Hepatic stellate cell (primary cell): ENCODE measurements around the gene SLC5A1.

Source experiments
- DNase-seq: peaks from one replicate; pipeline ENCODE4 v3.0.0; 2011; ENCODE audit warnings: low spot score

The SLC5A1 gene

DNA sequence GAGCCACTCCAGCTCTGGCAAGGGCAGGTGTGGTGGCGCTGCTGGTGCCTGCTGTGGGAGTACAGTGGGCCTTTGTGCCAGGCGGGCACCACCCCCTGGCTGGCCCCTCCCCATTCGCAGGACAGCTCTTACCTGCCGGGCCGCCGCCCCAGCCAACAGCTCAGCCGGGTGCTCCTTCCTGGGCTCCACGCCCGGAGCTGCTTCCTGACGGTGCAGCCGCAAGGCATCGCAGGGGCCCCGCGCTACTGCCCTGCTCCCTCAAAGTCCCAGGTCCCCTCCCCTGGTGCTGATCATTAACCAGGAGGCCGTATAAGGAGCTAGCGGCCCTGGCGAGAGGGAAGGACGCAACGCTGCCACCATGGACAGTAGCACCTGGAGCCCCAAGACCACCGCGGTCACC, at the start of gene SLC5A1:
SLC5A1 (plus strand) TSS at position 338 of the 400 bp plus-strand sequence; CDS start at position 359, 21 bp downstream.
- no peak for DNase-seq

DNA sequence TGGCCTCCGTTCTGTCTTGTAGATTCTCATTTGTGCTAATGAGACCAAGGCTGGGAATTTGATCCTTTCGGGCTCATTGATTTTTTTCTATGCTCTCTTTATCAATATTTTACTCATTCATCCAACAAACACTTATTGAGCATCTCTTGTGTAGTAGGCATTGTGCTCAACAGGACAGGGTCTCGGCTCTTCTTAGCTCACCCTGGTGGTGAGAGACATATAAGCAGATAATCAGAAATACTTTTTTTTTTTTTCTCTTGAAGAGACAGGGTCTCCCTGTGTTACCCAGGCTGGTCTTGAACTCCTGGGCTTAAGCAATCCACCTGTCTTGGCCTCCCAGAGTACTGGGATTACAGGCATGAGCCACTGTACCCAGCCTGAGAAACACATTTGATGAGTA, 48.0 kb upstream of the SLC5A1 start:
- no peak for DNase-seq

DNA sequence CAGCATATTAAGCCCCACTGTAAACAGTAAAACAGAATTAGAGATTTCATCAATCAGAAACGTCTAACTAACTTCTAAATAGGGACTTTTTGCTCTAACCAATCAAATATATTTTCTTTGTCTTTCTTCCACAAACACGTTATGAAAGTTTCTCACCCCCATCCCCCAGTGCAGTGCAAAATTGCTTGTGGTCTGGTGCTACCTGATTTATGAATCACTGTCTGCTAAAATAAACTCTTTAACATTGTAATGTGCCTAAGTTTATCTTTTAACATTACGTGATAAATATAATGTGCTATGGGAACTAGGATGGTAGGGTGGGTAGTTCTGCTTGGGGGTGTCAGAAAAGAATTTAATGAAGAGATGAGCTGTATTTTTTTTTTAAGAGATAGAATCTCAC, 47.3 kb upstream of the SLC5A1 start:
- no peak for DNase-seq

DNA sequence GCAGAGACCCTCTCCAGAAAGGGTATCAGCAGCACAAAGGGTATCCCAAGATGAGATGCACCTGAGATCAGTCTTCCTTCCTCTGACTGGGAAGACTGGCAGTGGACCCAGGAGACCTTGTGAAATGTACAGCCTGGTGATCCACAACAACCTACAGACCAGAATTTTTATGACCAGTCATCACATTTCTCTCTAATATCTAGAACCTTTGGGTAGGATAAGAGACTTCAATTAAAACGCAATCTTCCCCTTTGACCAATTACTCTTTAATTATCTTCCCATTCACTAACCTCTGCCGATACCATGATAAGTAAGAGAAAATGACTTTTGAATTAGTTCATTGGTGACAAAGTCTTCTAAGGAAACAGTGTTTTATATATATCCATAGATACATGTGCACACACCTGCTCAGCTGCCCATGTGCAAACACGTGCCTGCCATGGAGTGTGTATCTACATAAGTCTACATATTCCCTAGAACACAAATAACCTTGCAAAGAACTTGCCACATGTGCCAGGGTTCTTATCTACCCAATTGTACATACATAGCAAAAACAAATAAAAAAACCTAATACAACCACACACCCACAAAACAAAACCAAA, 44.2 kb upstream of the SLC5A1 start:
- no peak for DNase-seq

DNA sequence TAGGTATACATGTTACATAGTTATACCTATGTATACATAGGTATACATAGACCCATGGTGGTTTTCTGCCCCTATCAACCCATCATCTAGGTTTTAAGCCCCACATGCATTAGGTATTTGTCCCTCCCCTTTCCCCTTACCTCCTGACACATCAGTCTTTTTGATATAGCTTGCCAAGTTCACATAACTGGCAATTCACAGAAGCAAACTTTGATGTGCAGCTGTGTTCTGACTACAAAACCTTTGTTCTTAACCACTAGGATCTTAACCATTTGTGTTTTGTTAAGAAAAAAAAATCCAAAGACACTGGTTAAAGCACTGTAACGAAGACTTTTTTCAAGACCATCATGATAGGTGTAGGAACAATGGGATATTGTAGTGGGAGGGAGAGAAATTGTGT, 42.9 kb upstream of the SLC5A1 start:
- DNase-seq, result no peak

DNA sequence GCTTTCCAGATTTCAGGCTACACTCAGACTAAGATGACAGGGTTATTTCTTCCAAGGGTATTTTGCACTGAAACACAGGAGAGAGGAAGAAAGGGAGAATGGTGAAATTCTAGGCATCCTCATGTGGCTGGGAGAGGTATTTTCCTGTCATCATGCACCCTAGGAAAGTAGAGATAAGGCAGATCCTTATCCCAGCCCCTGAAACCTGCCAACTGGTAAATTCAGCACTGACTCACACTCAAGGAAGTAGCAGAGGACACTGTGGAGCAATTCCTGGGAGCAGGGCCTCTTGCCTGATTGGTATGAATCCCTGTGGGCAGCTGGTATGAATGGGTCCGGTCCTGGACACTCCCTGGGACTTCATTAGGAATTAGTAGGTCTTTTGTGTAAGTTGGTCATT, 37.6 kb upstream of the SLC5A1 start:
- no peak for DNase-seq

DNA sequence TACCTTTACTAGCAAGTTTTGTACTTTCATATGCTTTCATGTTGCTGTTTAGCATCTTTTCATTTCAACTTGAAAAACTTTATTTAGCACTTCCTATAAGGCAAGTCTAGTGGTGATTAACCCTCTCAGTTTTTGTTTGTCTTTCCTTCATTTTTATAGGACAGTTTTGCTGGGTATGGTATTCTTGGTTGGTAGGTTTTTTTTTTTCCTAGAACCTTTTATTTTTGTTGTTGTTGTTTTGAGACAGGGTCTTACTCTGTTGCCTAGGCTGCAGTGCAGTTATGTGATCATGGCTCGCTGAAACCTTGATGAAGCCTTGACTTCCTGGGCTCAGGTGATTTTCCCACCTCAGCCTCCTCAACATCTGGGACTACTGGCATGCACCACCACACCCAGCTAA, 29.9 kb upstream of the SLC5A1 start:
- DNase-seq, result no peak

DNA sequence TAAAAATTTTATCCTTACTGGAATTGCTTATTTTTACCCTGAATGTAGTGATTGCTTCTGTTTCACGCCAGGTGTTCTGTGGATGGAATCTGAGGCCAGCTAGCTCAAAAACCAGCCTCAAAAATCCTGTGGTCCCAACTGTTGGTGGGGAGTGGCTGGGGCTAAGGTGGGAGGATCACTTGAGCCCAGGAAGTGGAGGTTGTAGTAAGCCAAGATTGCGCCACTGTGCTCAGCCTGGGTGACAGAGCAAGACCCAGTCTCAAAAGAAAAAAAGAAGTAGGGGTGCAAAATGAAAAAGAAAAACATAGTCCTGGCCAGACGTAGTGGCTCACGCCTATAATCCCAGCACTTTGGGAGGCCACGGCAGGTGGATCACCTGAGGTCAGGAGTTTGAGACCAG, 27.0 kb upstream of the SLC5A1 start:
- no peak for DNase-seq

DNA sequence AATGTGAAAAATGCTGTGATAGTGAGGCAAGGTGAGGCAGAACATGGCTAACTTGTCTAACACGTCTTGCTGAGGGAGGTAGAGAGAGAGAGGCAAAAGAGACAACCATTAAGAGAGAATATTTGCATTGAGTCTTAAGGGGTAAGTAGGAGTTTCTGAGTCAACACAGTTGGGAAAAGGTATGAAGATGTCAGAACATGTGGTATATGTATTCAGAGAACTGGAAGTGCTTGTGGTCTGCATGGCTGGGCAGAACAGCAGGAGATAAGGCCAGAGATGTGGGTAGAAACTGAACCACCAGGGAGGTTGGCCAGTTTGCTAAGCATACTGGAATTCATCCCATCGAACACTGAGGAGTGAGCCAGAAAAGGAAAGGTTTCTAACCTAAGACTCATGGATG, 25.0 kb upstream of the SLC5A1 start:
- DNase-seq, result no peak

DNA sequence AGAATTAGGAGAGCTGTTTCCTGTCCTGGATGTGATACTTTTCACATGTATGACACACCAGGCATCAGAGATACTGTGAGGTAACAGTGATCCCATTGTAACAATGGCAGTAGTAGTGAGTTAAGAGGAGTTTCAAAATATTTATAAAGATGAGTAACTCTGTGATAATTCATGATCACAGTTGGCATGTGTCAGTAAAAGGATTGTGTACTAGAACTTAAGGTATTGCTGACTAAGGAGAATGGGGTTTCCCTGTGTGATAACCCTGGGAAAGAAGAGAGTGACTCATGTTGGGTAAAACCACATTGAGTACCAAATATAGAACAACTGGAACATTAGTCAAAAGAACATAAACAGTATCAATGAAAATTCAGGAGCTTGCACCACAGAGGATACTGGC, 22.9 kb upstream of the SLC5A1 start:
- peak; percentile 21 for DNase-seq

DNA sequence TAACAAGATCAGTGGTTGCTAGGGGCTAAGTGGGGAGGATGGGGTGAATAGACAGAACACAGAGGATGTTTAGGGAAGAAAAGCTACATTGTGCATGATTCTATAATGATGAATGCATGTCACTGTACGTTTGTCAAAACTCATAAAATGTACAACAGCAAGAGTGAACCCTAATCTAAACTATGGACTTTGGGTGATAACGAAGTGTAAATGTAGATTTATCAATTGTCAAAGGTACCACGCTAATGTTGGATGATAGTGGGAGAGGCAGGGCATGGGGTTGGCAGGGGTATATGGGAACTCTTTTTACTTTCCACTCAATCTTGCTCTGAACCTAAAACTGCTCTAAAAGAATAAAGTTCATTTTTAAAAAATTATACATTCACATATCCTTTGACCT, 21.3 kb upstream of the SLC5A1 start:
- DNase-seq, result no peak

DNA sequence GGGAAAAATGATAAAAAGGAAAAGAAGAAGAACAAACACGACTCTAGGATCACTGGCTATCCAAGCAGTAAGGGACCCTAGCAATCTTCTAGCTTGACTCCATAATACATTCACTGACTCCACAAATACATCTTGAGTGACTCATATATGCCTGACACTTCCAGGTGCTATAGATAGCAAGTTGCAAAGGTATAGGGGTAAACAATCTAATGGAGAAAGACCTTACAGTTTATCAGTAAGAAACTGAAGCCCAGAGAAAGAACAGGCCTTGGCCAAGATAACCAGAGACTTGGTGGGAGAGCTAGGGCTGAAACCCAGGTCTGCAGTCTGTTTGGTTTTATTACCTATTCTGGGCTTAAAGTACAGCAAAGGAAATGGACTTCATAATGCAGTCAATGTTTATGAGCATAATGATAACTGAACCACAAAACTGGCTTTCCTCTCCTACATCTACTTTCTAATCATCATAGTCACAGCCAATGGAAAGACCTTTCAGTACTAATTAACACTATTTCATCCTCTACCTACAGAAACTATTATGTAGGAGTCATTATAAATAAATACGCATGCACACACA, 19.7 kb upstream of the SLC5A1 start:
- no peak for DNase-seq

DNA sequence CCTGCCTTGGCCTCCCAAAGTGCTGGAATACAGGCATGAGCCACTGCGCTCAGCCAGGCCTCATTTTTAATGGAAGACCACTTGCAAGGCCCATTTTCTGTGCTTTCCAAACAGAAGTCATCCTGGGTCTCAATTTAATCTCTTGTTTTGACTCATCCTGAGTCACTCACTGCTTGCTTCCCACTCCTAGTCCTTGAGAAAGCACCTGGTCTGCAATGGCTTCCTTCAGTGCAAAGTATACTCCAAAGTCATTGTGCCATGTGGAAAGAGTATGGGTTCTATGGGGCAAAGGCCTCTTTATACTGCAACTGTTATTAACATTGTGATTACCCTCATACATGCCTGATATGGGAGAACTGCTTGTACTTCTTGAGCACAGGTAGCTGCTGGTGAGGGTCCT, 18.3 kb upstream of the SLC5A1 start:
- no peak for DNase-seq

DNA sequence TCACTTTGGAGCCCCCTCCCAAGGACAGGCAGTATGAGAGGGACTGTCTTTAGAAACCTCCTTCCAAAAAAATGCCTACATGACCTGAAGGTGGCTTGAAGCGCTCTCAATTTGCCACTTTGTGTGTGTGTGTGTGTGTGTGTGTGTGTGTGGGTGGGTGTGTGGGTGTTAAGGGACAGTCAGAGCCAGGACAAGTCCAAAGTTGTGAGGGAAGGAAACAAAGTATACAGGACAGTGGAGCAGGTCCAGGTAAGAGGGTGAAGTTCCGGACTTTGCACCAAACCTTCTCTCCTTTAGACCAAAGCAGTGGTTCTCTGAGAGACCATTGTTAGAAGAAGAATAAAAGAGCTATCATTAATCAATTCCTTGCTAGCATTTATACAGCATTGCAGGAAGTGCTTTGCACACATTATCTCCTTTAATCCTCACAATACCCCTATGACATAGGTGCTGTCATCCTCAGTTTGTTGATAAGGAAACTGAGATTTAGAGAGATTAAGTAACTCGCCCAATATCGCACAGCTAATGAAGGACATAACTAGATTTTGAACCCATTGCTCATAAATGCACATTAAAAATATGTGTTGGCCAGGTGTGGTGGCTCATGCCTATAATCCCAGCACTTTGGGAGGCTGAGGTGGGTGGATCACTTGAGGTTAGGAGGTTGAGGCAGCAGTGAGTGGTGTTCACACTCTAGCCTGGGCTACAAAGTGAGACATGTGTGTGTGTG, 12.4 kb upstream of the SLC5A1 start:
- DNase-seq, result no peak

DNA sequence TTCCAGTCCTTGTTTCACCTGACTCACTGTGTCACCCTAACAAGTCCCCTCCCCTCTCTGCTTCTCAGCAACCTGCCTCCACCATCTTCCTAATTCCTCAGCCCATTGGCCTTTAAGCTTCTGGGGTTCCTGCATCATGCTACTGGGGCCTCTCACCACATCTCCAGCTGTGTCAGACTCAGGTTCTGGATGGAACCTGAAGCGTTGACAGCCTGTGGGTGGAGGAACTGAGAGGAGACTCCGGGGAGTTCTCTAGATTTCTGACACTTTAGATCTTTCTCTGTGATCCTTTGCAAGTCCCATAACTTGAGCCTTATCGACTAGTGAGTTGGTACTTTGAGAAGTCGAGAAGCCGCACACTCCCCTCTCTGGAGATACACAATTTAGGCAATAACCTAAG, 11.6 kb upstream of the SLC5A1 start:
- no peak for DNase-seq

DNA sequence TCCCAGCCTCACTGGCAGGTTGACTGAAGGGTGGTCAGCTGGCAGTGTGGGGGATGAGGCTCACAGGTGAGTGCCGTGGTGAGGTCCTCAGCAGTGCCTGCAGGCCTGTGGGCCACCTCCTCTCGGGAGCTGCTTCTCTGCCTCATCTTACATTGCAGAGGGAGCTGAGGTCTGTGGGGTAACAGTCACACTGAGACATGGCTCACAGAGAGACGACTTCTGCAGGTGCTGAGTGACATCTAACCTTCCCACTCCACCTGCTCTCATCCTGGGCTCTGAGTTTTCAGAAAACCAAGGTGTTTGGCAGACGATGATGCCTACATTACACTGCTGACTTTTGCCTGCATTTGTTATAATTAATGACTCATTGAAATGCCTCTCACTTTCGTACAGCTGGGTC, 8.8 kb upstream of the SLC5A1 start:
- no peak for DNase-seq

DNA sequence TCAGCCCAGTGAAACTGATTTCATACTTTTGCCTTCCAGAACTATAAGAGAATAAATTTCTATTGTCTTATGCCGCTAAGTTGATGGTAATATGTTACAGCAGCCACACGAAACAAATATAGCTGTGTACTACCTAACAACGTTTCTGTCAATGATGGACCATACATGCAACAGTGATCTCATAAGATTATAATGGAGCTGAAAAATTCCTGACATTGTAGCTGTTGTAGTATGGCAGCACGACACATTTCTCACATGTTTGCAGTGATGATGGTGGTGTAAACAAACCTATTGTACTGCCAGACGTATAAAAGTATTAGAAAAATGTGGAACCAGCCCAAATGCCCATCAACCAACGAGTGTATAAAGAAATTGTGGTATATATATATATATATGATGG, 5.8 kb upstream of the SLC5A1 start:
- DNase-seq, result no peak

DNA sequence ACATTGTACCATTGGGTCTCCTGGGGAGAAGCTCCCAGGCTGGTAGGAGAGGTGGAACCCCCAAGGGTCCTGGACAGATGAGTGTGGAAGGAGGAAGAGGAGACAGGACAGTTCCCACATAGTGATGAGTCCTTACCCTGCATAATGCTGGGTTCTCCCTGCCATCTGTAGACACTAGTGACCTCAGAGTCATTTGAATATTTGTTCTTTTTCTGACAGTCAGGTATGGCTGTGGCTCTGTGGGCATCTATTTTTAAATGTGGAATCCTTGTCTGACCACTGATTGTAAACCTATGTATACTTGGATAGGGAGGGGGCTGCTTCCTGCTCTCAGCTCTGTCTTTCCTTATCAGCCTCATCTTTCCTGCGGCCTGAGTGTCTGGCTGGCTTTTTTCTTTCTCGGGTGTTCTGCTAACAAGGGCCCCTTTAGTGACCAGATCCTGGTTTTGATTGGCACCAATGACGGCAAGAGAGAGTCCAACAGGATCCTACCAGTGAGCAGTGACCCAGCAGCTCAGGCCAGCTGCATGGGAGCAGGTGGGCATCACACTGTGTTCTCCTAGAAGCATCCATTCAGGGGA, 2.6 kb upstream of the SLC5A1 start:
- DNase-seq, result no peak

DNA sequence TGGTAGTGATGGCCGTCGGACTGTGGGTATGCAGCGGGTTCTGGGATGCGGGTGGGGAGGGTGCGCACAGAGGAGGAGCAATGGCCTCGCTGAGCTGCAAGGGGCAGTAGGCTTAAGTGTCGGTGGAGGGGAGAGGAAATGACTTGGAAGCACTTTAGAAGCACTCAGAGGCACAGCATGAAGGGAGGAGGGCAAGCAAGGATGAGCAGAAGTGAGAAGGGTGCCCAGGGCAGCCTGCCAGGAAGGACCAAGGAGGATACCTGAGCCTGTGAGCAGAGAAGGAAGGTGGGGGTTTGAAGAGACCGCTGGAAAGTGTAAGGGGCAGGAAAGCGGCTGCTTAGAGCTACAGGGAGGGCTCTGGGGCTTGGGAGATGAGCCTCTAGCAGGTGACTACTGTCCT, 330 bp downstream of the SLC5A1 start:
- DNase-seq, result no peak

DNA sequence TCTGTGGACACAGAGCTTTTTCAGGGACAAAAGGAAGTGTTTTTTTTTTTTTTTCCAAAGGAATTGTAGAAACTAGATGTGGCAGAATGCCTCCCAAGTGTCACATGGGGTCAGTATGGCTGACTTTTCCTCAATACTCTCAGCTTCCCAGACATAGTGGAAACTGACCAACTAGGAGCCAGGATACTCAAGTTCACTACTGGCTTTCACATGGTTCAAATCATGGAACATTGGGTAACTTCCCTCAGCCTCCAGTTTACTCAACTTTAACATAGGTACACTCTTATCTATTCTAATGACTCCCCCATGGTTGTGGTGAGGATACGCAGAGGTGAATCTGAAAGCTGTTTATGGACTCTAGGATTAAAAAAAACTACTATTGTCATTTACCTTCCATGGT, 1.4 kb downstream of the SLC5A1 start:
- no peak for DNase-seq

DNA sequence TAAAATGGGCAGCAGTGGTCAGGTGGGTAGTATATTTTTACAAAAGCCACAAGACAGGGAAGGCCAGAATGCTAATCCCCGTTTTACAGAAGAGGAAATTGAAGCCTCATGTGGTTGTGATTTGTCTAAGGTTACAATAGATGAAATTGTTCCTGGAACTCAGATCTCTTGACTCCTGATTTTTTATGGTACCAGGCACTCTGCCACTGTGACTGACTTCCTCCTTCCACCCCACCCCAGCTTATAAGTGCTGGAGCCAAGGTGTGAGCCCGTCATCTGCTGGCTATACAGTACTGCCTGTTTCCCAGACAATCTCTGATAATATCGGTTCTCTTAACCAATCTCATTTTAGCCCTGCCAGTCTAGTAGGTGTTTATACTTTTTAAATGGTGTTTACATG, 1.9 kb downstream of the SLC5A1 start:
- DNase-seq, result no peak

DNA sequence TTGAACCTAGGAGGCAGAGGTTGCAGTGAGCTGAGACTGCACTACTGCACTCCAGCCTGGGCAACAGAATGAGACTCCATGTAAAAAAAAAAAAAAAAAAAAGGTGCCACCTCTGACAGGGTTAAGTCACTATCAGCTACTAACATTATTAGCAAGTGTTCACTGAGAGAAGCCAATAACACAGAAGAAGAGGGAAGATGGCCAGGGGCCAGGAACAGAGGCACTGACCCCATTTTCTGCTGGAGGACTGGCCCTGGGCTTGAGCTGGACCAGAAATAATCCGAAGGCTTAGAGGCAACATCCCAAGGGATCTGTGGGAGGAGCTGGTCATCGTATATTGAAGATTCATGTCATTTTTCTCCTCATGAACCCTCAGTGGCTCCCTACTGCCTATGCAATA, 5.0 kb downstream of the SLC5A1 start:
- no peak for DNase-seq
